Smooth muscle cell (in vitro differentiated cells): ENCODE measurements around the gene GSN. TPM values are rescaled to one million over a fixed set of nuclear protein-coding genes. Genes with fewer than 3 reads are reported as not detected.
A peak's percentile ranks its signal among the peaks of the same experiment; 100 is the strongest.

ENCODE experiments used
- DNase-seq: peaks from one replicate; lab custom pipeline; 2025; ENCODE audit not compliant: unreplicated experiment; lab: John Stamatoyannopoulos, UW
- H2AFZ ChIP-seq: fragments of 200-600 bp; sonication (generic); 2 replicates; pipeline ENCODE4 v1.6.0; 2016; ENCODE audit warnings: antibody characterized with exemption, low read depth, mild to moderate bottlenecking
- H3F3A ChIP-seq: fragments of 200-600 bp; sonication (generic); 2 replicates; pipeline ENCODE4 v1.6.0; 2017; ENCODE audit warnings: antibody characterized with exemption, low read depth
- H3K27ac ChIP-seq: fragments of 200-600 bp; sonication (generic); 2 replicates; pipeline ENCODE4 v1.5.1; 2016; ENCODE audit warnings: low read depth, mild to moderate bottlenecking
- H3K27me3 ChIP-seq: fragments of 200-600 bp; sonication (generic); 2 replicates; pipeline ENCODE4 v1.6.1; 2016; ENCODE audit warnings: low read depth, mild to moderate bottlenecking
- H3K36me3 ChIP-seq: fragments of 200-600 bp; sonication (generic); 2 replicates; pipeline ENCODE4 v1.5.1; 2016; ENCODE audit warnings: low read depth
- H3K4me1 ChIP-seq: fragments of 200-600 bp; sonication (generic); 2 replicates; pipeline ENCODE4 v1.5.1; 2016; ENCODE audit warnings: low read depth
- H3K4me2 ChIP-seq: fragments of 200-600 bp; sonication (generic); 2 replicates; pipeline ENCODE4 v1.6.0; 2016; ENCODE audit warnings: mild to moderate bottlenecking
- H3K4me3 ChIP-seq: fragments of 200-600 bp; sonication (generic); 2 replicates; pipeline ENCODE4 v1.5.1; 2016; ENCODE audit warnings: mild to moderate bottlenecking
- H3K79me2 ChIP-seq: fragments of 200-600 bp; sonication (generic); 2 replicates; pipeline ENCODE4 v1.6.0; 2016; ENCODE audit warnings: low read depth, mild to moderate bottlenecking
- H3K9ac ChIP-seq: fragments of 200-600 bp; sonication (generic); 2 replicates; pipeline ENCODE4 v1.6.0; 2016; ENCODE audit warnings: low read depth
- H3K9me3 ChIP-seq: fragments of 200-600 bp; sonication (generic); replicated peaks from 2 replicates; pipeline ENCODE4 v1.5.1; 2016; ENCODE audit warnings: low read depth
- H4K20me1 ChIP-seq: fragments of 200-600 bp; sonication (generic); 2 replicates; pipeline ENCODE4 v1.6.0; 2016; ENCODE audit warnings: low read depth
- WGBS: methylation state at CpG from one replicate; pipeline ENCODE4 v1.1.7; 2016; ENCODE audit warnings: low lambda C conversion rate; 5-methylcytosine and 5-hydroxymethylcytosine counted together
- polyA plus RNA-seq: library from polyadenylated mRNA; unstranded; fragments of >200 nt; fragmentation: Nextera tagmentation; extraction: Ambion mirVana; gene quantifications from 2 replicates; pipeline ENCODE4 v1.2.1, GENCODE V29; 2016
- total RNA-seq: library from RNA; depleted of rRNA; stranded (reverse); fragments of >200 nt; gene quantifications from 2 replicates; pipeline ENCODE4 v1.2.3, GENCODE V29; 2014
- TF ChIP-seq, protein P1 (sequence below): fragments of 200-600 bp; sonication (generic); IDR thresholded peaks from 2 replicates; pipeline ENCODE4 v1.5.1; 2017; ENCODE audit warnings: borderline replicate concordance, mild to moderate bottlenecking, antibody characterized with exemption; ENCODE audit not compliant: insufficient read depth, poor library complexity, severe bottlenecking

Gene GSN
- total and polyA plus RNA-seq, 2 experiments from 2014 or later, result 337 to 685 TPM

DNA sequence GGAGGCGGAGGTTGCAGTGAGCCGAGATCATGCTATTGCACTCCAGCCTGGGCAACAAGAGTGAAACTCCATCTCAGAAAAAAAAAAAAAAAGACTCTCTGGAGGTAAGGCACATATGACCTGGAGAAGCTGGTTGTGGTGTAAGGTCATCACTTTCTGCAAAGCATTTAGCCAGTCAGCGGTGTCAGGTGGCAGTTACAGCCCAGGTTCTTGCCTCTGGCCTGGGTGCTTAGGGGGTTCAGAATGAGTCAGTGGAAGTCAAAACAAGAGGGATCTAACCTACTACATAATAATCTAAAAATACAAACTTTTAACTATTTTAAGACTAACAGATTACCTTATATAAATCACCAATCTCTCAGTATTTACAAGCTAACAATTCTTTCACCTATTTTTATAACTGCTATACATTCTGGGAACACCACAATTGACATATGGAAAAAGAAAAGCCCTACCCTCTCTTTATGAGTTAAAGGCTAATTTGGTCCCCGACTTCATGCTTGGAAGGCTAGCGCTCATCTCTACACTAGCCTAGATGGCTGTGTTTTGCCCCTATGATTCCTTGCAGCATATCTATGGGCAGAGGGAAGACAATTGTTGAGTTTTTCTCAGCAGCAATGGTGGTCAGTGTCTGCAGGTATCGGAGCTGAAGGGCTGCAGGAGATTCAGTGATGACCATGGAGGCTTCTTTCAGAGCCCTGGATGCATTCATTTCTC, 72.9 kb downstream of the GSN start:
- Histone ChIP-seq H3K36me3 (peaks cover 16% of the 10 kb centered on the region), H2AFZ (no peak overlapping the region), H4K20me1 (peaks cover 10% of the 10 kb centered on the region), H3K27me3 (no peaks in the 10 kb centered on the region), H3K9me3 (no peaks in the 10 kb centered on the region), H3K4me1 (peaks cover 4% of the 10 kb centered on the region), H3K4me3 (no peak overlapping the region), H3K4me2 (no peak overlapping the region), H3K27ac (peak overlapping the region; percentile 58), H3F3A (peaks cover 44% of the 10 kb centered on the region), H3K9ac (no peak overlapping the region), H3K79me2 (peaks cover 23% of the 10 kb centered on the region)
- 94% methylated on average over 6 of the region's 6 CpGs for WGBS
- TF ChIP-seq, protein P1, sequence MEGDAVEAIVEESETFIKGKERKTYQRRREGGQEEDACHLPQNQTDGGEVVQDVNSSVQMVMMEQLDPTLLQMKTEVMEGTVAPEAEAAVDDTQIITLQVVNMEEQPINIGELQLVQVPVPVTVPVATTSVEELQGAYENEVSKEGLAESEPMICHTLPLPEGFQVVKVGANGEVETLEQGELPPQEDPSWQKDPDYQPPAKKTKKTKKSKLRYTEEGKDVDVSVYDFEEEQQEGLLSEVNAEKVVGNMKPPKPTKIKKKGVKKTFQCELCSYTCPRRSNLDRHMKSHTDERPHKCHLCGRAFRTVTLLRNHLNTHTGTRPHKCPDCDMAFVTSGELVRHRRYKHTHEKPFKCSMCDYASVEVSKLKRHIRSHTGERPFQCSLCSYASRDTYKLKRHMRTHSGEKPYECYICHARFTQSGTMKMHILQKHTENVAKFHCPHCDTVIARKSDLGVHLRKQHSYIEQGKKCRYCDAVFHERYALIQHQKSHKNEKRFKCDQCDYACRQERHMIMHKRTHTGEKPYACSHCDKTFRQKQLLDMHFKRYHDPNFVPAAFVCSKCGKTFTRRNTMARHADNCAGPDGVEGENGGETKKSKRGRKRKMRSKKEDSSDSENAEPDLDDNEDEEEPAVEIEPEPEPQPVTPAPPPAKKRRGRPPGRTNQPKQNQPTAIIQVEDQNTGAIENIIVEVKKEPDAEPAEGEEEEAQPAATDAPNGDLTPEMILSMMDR, result no peak
- no peak for DNase-seq

DNA sequence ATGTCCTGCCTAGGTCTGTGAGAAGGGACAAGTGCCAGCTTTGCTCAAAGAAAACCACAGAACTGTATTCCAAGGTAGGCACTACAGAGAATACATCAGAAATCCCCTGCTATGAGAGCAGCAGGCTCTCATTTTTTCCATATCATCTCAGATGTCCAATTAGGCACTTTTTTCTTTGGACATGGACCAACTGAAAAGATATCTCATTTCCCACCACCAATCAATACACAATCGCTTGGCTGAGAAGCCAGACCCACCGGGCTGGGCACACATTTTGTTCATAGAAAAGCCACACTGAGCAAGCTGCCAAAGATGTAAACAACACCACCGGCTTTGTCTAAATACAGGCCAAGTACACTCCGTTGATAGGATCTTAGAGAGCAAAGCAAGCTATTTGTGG, 76.2 kb downstream of the GSN start:
- 64% methylated on average over 4 of the region's 4 CpGs for WGBS

DNA sequence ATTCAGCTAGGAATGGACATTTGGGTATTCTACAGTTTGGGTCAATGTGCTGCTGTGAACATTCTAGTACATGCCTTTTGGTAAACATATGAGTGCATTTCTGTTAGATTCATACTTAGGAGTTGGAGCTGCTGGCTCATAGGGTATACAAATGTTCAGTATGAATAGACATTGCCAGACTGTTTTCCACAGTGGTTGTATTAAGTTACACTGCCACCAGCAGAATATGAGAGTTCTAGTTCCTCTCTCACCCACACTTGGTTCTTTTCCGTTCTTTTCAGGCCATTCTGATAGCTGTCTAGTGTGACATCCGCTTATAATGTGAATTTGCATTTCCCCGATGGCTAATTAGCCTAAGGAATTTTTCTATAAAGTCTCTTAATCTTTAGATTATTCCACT, 77.1 kb downstream of the GSN start:
- peaks cover 10% of the 10 kb centered on the region for H4K20me1 ChIP-seq
- H3F3A ChIP-seq, result peaks cover 21% of the 10 kb centered on the region
- no peak overlapping the region for H2AFZ ChIP-seq
- H3K9ac ChIP-seq, result no peak overlapping the region
- H3K36me3 ChIP-seq, result peaks cover 14% of the 10 kb centered on the region
- peaks cover 1% of the 10 kb centered on the region for H3K4me1 ChIP-seq
- H3K27ac ChIP-seq, result peak overlapping the region; percentile 13
- H3K4me2 ChIP-seq, result no peak overlapping the region
- WGBS, result 91% methylated on average over 3 of the region's 3 CpGs
- TF ChIP-seq, protein P1, result no peak
- DNase-seq, result no peak
- H3K79me2 ChIP-seq, result peaks cover 47% of the 10 kb centered on the region
- H3K27me3 ChIP-seq, result no peaks in the 10 kb centered on the region
- no peaks in the 10 kb centered on the region for H3K9me3 ChIP-seq
- no peak overlapping the region for H3K4me3 ChIP-seq

More for the DNA sequence above, 76.2 kb downstream of the GSN start:
- H3F3A ChIP-seq, result peaks cover 25% of the 10 kb centered on the region
- peaks cover 14% of the 10 kb centered on the region for H3K36me3 ChIP-seq
- H3K9ac ChIP-seq, result no peak overlapping the region
- peaks cover 41% of the 10 kb centered on the region for H3K79me2 ChIP-seq
- H3K4me2 ChIP-seq, result no peak overlapping the region
- H3K27me3 ChIP-seq, result no peaks in the 10 kb centered on the region
- peaks cover 10% of the 10 kb centered on the region for H4K20me1 ChIP-seq
- H3K4me3 ChIP-seq, result no peak overlapping the region
- no peaks in the 10 kb centered on the region for H3K9me3 ChIP-seq
- DNase-seq, result no peak
- H3K27ac ChIP-seq, result no peak overlapping the region
- TF ChIP-seq, protein P1, result no peak
- no peaks in the 10 kb centered on the region for H3K4me1 ChIP-seq
- no peak overlapping the region for H2AFZ ChIP-seq

DNA sequence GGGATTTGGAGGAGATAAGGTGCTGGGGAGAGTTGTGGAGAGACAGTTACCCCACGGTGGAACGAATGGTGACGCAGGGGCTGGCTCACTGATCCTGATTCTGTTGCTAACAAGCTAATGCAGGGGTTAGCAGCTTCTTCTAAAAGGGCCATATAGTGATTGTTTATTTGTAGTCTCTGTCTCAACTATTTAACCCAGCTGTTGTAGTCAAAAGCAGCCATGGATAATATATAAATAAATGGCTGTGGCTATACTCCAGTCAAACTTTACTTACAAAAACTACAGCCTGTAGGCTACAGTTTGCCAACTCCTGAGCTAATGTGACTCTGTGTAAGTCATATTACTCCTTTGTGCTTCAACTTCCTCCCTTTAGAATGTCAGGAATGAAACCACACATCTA, 80.3 kb downstream of the GSN start:
- H3K9ac ChIP-seq, result no peak overlapping the region
- DNase-seq, result no peak
- peaks cover 12% of the 10 kb centered on the region for H3K4me1 ChIP-seq
- no peak overlapping the region for H2AFZ ChIP-seq
- H4K20me1 ChIP-seq, result no peaks in the 10 kb centered on the region
- H3F3A ChIP-seq, result peaks cover 32% of the 10 kb centered on the region
- no peaks in the 10 kb centered on the region for H3K9me3 ChIP-seq
- peak overlapping the region; percentile 14 for H3K4me2 ChIP-seq
- H3K79me2 ChIP-seq, result peaks cover 38% of the 10 kb centered on the region
- peaks cover 7% of the 10 kb centered on the region for H3K36me3 ChIP-seq
- H3K27ac ChIP-seq, result peak overlapping the region; percentile 72
- TF ChIP-seq, protein P1, result no peak
- WGBS, result 18% methylated on average over 3 of the region's 3 CpGs
- H3K27me3 ChIP-seq, result no peaks in the 10 kb centered on the region
- H3K4me3 ChIP-seq, result no peak overlapping the region
